TTC549 (cell line): ENCODE results near the gene MARK3.
"Not testable (repeated sequence)": the region's sequence is repeated elsewhere in the genome, so short reads cannot be mapped to it uniquely, and the experiment has no call there.

Experiments used
- FAIRE-seq: peaks from 2 replicates; lab custom pipeline; 2012; peaks lifted over from hg19 to GRCh38; lab: Jason Lieb, UNC

MARK3 gene

GRCh38 chr14:103385152-103385928 lies at the start of gene MARK3:
MARK3 (plus strand) TSS chr14:103385415; CDS start chr14:103386030, 615 bp downstream.
- FAIRE-seq = peak; percentile 57

DNA sequence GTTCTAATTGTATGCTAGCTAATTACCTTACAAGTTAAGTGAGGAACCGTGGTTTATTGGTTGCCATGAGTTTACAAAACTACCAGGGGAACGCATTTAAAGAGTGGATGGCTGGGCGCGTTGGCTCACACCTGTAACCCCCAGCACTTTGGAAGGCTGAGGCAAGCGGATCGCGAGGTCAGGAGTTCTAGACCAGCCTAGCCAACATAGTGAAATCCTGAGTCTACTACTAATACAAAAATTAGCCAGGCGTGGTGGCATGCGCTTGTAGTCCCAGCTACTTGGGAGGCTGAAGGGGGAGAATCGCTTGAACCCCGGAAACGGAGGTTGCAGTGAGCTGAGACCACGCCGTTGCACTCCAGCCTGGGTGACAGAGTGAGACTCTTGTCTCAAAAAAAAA lies 49.0 kb upstream of the MARK3 start:
- FAIRE-seq = no peak

DNA sequence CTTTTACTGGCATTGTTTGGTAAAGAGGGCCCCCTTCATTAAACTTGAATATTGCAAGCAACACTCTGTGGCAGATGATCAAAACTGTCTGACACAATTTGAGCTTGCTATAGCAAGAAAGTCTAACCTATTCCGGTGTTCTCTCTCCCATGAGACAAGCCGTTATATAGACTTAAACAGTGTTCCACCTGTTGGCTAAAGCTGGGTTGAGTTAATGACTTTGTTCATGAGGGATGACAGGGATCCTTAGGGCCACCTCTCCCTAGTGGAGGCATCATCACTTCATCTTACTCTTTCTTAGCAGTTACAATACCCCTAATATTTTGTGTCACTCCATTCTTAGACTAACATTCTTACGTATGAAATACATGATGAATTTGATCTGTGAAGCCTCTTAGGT lies 47.4 kb upstream of the MARK3 start:
- no peak for FAIRE-seq

GRCh38 chr14:103339561-103339960 lies 45.7 kb upstream of the MARK3 start:
- FAIRE-seq = no peak

DNA sequence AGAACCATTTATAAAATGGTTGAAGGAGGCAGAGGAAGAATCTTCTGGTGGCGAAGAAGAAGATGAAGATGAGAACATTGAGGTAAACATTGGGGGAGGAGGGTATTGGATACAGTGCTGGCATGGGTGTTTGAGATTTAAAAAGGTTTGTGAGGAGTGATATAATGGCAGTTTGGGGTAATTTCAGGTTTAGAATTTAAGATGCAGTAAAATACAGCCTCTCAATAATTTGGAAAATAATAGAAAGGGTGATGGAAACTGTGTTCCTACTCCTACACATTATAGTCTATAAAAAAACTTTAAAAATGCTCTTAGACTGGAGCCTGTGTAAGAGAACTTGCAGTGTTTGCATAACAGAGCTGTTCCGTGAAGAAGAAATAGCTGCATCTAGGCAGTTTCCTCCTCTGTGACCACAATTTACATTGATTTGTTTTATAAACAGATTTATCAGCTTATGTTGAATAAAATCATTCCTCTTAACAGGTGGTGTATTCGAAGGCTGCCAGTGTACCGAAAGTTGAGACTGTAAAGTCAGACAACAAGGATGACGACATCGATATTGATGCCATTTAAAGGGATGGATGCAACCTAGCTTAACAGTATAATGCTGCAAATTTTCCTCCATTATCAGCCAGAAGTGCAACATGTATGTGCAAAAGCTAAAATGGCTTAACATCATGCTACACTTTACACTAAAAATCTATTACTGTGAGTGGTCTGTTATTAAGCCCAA lies 44.6 kb upstream of the MARK3 start:
- no peak for FAIRE-seq

- FAIRE-seq = no peak
These were observed 43.7 kb upstream of the MARK3 start for GRCh38 chr14:103341250-103342129.

- FAIRE-seq = no peak
These were observed 41.9 kb upstream of the MARK3 start for GRCh38 chr14:103343164-103343879.

GRCh38 chr14:103343905-103344797 lies 41.1 kb upstream of the MARK3 start:
- FAIRE-seq = no peak

DNA sequence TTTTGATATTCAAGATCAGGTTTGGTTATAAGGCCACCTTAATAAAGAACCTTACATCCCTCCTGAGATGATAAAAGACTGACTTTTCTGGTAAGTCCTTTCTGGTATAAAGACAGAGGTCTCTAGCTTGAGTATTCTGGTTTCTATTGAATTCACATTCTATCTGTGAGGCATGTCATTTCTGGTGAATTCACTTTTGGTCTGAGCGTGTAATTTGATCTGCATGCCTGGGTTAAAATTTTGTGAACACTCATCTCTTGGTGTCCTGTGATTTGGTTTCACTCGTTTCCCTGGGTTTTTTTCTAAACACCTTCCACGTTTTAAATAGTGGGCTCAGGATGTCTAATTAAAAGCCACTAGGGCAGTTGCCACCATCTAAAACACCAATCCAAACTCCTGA lies 38.9 kb upstream of the MARK3 start:
- FAIRE-seq = no peak

DNA sequence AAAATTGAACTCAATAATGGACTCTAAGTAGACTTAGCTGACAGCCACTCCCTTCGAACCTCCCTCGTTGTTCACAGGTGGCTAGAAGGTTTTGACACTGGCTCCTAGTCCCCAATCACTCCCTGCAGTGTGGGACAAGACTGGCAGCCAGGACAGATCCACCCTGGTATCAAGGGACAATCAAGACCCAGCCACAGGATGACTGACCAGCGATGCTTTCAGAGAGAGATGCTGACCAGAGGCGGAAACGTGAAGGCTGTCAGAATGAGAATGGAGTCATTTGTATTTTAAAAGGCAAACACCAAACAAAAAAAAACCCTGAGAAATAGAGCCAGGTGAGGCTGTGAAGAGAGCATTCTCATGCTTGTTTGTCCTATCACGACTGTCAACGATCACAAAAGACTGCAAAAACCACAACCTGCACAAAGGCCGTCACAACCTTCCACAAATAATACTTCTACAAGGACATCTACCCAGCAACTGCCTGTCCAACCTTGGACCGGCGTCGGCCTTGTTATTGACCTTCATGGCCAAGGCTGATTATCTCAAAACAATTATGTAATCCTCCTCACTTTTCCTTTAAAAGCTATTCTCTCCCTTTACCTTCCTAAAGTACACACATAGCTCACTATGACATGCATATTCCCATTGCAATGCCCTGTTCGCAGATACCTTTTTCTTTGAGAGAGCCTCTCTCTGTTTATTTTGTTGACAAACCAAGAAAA lies 38.0 kb upstream of the MARK3 start:
- FAIRE-seq = no peak

- no peak for FAIRE-seq
These were observed 37.1 kb upstream of the MARK3 start for GRCh38 chr14:103348154-103348553.

GRCh38 chr14:103349982-103350381 lies 35.2 kb upstream of the MARK3 start:
- FAIRE-seq = no peak

DNA sequence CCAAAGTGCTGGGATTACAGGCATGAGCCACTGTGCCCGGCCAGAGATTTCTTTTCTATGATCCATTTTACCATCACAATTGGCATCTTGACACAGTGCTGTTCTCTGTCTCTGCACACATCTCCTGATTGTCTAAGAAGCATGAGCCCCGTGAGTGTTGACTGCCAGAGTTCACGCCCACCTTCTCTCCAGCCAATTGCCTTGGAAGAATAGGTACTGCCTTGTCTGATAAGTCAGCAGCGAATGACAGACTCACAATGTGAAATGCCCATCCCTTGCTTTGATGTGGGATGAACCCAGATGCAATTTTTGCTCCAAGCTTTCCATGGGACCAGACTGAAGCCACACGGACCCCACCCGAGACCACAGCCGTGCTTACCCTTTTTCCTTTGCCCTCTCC lies 31.9 kb upstream of the MARK3 start:
- no peak for FAIRE-seq

DNA sequence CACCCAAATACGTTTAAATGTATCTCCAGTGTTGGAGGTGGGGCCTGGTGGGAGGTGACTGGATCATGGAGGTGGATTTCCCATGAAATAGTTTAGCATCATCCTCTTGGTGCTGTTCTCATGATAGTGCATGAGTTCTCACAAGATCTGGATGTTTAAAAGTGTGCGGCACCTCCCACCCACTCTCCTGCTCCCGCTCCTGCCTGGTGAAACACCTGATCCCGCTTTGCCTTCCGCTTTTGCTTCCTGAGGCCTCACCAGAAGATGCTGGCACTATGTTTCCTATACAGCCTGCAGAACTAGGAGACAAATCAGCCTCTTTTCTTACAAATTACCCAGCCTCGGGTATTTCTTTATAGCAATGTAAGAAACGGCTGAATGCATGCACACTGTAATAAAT lies 31.1 kb upstream of the MARK3 start:
- no peak for FAIRE-seq

- no peak for FAIRE-seq
These were observed 29.1 kb upstream of the MARK3 start for GRCh38 chr14:103356024-103356682.

DNA sequence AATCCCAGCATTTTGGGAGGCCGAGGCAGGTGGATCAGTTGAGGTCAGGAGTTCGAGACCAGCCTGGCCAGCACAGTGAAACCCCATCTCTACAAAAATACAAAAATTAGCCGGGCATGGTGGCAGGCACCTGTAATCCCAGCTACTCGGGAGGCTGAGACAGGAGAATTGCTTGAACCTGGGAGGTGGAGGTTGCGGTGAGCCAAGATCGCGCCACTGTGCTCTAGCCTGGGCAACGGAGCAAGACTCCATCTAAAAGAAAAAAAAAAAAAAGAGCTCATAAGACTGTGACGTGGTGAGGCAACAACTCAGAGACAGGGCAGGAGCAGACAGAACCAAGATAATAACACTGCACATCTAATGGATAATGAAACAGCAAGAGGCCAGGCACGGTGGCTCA lies 27.7 kb upstream of the MARK3 start:
- FAIRE-seq = not testable (repeated sequence)

DNA sequence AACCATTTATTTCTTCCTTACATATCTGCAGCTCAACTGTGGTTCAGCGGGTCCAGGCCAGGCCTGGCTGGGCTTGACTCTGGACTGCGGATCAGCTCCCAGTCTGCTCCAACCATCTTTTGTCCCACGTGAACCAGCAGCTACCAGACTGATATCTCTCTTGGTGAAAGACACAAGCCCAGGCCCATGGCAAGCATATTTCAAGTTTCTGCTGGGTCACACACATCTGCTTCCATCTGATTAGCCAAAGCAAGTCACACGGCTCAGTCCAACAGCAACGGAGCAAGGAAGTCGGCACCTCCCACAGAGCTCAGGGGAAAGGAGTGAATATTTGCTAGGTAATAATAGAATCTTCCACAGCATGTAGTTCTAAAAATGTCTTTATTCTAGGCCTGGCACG lies 24.7 kb upstream of the MARK3 start:
- FAIRE-seq = no peak

DNA sequence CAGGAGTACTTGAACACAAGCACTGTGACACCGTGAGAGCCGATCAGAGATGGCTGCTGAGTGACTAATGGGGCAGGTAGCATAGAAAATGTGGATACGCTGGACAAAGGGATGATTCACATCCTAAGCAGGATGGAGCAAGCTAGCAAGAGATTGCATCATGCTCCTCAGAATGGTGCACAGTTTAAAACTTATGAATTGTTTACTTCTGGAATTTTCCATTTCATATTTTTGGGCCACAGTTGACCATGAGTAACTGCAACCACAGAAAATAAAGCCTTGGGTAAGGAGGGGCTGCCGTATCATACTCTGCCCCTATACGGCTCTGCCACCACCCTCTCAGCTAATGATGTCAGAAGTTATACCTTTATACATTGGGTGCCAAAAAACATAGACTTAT lies 23.3 kb upstream of the MARK3 start:
- no peak for FAIRE-seq

- no peak for FAIRE-seq
These were observed 22.4 kb upstream of the MARK3 start for GRCh38 chr14:103362780-103363179.

DNA sequence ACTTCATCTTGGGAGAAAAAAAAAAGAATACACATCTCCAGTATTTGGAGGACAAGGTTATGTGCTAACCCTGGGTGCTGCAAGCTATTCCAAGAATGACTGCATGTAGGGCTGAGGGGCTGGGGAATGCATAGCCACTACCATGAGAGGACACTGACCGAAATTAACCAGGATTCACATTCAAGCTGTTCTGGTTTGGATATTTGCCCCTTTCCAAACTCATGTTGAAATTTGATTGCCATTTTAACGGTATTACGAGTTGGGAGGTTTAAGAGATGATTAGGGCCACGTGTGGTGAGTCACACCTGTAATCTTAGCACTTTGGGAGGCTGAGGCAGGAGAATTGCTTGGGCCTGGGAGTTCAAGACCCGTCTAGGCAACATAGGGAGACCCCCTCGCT lies 18.5 kb upstream of the MARK3 start:
- no peak for FAIRE-seq
